Erythroblast (primary cell): ENCODE results near the gene CACNA1C.

Experiments used
- GATA1 ChIP-seq: IDR thresholded peaks from 2 replicates; pipeline ENCODE4 v1.6.1; 2011; ENCODE audit warnings: low read depth, mild to moderate bottlenecking, control low read depth, low read length, moderate library complexity
- POLR2A ChIP-seq: IDR thresholded peaks from 2 replicates; pipeline ENCODE4 v1.6.1; 2011; ENCODE audit warnings: mild to moderate bottlenecking, low read length

DNA sequence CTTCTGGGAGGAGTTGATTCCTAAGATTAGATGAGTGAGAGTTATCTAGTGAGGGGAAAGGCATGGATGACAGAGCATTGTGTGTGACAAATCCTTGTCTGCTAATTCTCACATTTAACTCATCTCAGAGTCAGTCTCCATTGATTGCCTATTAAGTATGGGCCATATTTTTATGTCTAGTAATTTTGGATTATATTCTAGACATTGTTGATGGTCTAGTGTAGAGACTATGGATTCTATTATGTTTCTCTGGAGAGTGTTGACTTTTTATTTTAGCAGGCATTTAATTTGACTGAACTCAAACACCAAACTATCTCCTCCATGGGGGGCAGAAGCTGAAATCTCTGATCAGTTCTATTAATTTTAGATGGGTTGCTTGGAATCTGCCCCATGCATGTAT is 114.4 kb downstream of the CACNA1C start:
- no peak for TF ChIP-seq POLR2A
- TF ChIP-seq GATA1, result no peak
